GM18511 (cell line): ENCODE measurements around the gene ICA1.
"Not testable (repeated sequence)": the region's sequence is repeated elsewhere in the genome, so short reads cannot be mapped to it uniquely, and the experiment has no call there.

Experiments
- ATAC-seq: cut with Tn5 transposase; IDR thresholded peaks from one replicate; pipeline ENCODE4 v1.9.1; 2021; ENCODE audit warnings: mild to moderate bottlenecking, moderate library complexity; ENCODE audit not compliant: unreplicated experiment

The ICA1 gene

DNA sequence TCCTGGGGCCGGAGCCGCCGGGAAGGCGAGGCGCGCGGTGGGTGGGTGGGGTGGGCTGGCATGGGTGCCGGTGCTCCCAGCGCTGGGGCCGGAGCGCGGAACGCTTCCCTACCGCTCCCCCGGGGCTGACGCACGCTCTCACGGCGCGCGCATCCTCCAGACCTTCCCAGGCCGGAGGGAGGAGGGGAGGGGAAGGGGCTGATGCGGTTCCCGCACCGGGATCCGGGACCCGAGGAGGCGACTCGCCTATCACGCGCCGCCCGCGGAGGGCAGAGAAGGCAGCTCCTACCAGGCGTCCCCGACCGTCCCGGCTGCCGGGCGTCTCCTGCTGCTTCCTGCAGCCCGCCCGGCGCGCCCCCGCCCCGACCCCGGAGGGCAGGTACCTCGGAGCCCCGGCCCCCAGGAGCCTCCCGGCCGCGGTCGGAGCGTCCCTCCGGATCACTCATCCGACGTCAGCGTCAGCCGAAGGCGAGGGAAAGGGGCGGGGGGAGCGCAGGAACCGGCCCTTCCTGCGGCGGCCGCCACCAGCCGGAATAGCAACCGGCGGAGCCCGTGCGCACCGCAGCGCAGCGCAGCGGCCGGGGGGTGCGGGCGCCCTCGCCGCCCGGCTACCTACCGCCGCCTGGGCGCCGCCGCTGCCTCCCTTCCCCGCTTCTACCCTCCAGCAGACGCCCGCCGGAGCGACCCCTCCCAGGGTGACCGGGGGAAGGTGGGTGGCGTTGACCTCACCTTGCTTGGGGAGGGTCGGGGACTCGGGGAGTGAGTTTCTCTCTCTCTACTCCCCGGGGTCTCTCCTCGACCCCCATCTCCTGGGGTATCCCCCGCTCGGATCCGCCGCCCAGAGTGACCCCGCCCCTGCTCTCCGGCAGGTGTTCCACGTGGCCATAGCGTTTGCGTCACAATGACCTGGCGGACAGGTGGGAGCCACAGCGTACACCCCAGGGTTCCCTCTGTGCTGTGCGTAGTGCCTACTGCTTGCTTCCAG lies at the start of gene ICA1:
TSS of gene ICA1 (minus strand) at position 457 of the 985 bp plus-strand sequence. CDS start 26,241 bp downstream, outside the sequence.
- ATAC-seq = peak; percentile 78

DNA sequence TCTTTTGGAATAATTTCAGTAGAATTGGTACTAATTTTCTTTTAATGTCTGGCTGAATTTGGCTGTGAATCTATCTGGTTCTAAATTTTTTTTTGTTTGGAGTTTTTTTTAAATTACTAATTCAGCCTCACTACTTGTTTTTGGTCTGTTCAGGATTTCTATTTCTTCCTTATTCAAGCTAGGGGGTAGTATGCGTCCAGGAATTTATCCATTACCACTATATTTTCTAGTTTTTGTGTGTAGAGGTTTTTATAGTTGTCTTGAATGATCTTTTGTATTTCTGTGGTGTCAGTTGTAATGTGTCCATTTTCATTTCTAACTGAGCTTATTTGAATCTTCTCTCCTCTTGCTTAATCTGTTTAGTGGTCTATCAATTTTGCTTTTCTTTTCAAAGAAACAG lies 48.9 kb upstream of the ICA1 start:
- no peak for ATAC-seq

GRCh38 chr7:8305625-8306388 lies 43.8 kb upstream of the ICA1 start:
- ATAC-seq = no peak

- no peak for ATAC-seq
Observed at GRCh38 chr7:8305104-8305503, 43.1 kb upstream of the ICA1 start.

GRCh38 chr7:8303904-8304528 lies 42.0 kb upstream of the ICA1 start:
- ATAC-seq = no peak

- ATAC-seq = not testable (repeated sequence)
Observed at GRCh38 chr7:8297023-8297422, 35.1 kb upstream of the ICA1 start.

GRCh38 chr7:8296362-8296659 lies 34.3 kb upstream of the ICA1 start:
- ATAC-seq = peak; percentile 11

DNA sequence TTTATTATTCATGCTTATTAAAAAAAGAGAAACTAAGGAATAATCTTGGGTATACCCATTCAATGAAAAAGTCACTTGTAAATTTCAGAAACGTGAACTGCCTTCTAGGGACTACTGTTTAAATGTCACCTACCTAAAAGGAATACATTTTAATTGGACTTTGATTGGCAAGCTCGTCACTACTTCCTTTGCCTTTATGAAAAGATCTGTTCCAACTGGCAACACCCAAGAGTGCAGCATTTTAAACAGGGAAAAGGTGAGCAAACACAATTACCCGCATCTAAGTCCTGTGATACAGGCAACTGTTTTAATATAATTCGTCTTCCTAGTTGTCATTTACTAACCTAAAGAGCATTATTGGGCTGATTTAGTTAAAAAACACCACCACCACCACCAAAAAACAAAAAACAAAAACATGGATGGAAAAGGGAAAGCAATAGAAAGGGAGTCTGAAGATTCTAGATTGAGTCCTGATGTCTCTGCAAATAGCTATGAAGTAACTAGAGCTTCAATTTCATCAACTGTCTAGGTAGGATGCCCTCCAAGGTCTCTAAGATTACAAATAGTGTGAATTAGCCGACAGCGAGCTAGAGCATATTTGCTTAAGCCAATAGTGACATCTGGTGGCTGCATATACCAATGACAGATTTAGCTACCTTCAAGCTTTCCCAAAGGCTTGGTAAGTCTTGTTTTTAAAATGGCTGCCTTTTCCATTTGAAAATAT lies 33.8 kb upstream of the ICA1 start:
- peak; percentile 99 for ATAC-seq

DNA sequence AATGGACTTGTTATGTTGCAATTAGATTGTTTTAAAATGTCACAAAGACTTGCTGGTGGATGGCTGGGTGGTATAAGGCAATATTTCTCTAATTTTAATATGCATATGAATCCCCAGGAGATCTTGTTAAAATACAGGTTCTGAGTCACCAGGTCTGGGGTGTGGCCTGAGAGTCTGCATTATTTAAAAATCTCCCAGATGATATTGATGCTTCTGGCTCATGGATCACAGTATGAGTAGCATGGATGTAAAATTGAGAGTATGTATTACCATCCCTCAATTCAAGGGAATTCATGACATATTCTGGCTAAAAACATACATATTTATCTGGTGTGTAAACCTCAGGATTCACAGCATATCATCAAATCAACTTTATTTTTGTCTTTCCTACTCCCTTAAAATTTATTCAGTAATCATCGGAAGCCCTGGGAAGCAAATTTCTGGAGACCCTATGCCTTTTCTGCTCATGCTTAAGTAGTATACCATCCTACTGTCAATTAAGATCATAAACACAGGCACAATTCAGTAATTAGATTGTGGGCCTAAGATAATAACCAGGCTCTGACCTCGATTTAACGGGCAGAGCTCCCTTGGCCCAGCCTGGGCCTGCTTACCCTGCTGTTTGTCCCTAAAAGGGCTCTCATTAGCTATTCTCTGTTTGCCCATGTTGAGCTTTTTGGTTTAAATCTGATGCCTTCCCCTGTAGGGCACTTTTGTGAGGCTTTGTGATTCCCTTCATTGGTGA lies 29.6 kb upstream of the ICA1 start:
- ATAC-seq = no peak

- no peak for ATAC-seq
Observed at GRCh38 chr7:8290645-8291308, 28.8 kb upstream of the ICA1 start.

DNA sequence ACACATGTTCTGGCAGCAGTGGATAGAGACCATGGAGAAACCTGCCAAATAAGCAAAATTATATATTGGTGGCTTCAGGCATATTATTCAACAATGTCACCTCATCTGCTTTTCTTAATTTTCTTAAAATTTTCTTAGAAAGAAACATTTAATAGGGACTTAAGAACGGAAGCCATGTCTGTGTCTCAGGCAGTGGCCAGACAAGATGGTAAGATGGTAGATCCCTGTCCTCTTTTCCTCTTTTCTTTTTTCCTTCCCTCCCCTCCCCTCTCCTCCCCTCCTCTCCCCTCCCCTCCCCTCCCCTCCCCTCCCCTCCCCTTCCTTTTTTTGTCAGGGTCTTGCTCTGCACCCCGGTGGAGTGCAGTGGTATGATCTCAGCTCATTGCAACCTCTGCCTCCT lies 24.2 kb upstream of the ICA1 start:
- no peak for ATAC-seq

- no peak for ATAC-seq
Observed at GRCh38 chr7:8285155-8285554, 23.2 kb upstream of the ICA1 start.

DNA sequence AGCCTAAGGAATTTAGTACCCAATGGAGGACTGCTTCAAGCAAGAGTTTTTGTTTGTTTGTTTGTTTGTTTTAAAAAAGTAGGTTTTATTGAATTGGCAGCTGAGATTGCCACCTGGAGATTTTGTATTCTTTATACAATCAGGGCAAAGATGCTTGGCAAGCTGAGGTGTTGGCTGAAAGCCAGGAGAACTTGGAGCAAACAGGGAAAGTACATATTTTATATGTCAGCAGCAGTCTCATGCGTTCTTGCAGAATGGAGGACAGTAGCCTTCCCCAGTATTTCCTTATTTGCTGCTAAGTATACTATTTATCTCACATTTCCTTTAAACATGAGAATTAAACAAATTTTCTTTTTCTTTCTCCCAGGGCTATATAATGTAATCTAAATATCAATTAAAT lies 22.6 kb upstream of the ICA1 start:
- ATAC-seq = no peak

GRCh38 chr7:8283968-8284367 lies 22.0 kb upstream of the ICA1 start:
- no peak for ATAC-seq

- ATAC-seq = no peak
Observed at GRCh38 chr7:8282871-8283270, 20.9 kb upstream of the ICA1 start.

GRCh38 chr7:8282162-8282561 lies 20.2 kb upstream of the ICA1 start:
- no peak for ATAC-seq

DNA sequence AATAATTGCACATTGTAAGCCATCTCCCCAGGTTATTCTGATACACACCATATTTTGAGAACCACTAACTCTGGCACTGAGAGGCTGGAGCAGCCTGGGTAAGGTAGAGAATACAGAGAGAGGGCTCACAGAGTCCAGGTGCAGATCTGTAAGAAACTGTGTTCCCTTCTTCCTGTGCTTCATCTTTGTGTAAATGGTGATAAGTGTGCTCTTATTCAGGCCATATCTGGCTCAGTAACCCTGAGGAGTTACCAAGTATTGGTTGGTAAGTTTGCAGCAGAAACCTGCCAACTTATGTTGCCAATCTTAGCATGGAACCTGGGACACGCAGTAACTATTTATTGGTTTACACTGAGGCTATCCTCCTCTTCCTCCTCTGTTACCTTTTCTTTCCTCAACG lies 16.2 kb upstream of the ICA1 start:
- ATAC-seq = no peak

DNA sequence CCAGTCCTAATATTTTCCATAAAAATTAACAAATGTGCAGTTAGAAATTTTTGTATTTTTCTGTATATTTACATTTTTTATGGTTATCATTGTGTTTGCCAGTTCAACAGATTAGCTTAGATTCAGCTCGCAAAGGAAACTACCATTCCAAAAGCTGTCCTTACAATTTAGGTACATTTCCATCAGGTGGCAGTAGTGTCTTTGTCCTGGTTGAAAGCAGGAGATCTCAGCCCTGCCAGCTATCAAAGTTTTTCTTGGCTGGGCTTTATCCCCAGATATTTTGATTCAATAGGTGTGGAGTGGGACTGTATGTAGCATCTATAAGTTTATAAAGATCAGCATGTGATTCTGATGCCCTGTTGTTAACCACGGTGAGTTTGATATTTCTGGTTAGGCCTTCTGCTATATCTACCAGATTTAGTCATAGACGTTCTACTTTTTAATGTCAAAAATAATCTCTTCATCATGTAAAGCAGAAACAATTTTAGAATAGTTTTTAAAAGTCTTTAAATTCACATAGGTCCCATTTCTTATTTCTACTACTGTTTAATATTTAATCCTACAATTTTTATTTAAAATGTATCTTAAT lies 15.5 kb upstream of the ICA1 start:
- ATAC-seq = no peak

GRCh38 chr7:8274589-8274988 lies 12.6 kb upstream of the ICA1 start:
- no peak for ATAC-seq
